ENCODE results near the gene TSR3.
A peak's percentile ranks its signal among the peaks of the same experiment; 100 is the strongest.

The TSR3 gene

DNA sequence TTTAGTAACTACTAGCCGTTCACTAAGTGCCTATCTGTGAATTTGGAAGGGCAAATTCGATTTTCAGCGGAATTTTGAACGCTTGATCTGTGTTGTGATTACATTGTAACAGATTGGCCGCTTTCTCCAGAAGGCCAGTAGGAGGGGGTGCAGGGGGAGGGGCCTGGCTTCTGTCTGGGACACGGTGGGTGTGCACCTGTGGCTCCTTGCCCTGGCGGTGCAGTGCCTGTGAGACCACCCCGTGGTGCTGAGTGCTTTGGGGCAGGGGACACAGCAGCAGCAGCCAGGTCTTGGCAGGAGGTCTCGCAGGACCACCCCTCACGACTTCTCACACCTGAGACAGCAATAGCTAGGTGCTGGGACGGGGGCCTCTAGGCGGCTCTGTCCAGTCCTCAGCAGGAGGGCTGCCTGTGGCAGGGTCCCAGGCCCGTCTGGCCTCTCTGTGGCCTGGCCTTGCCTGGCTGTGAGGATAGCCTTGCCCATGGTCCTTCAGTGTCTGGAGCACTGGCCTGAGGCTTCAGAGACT, 40.4 kb downstream of the TSR3 start:
- no peak for DNase-seq (ENCODE audit: low read depth)
- H3K4me3 ChIP-seq (ENCODE audit: low read length) = peak overlapping the region; percentile 90
- TF ChIP-seq, protein P1, sequence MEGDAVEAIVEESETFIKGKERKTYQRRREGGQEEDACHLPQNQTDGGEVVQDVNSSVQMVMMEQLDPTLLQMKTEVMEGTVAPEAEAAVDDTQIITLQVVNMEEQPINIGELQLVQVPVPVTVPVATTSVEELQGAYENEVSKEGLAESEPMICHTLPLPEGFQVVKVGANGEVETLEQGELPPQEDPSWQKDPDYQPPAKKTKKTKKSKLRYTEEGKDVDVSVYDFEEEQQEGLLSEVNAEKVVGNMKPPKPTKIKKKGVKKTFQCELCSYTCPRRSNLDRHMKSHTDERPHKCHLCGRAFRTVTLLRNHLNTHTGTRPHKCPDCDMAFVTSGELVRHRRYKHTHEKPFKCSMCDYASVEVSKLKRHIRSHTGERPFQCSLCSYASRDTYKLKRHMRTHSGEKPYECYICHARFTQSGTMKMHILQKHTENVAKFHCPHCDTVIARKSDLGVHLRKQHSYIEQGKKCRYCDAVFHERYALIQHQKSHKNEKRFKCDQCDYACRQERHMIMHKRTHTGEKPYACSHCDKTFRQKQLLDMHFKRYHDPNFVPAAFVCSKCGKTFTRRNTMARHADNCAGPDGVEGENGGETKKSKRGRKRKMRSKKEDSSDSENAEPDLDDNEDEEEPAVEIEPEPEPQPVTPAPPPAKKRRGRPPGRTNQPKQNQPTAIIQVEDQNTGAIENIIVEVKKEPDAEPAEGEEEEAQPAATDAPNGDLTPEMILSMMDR (conservative IDR thresholded peaks at IDR 0.05; ENCODE audit: low read depth, low read length) = no peak

DNA sequence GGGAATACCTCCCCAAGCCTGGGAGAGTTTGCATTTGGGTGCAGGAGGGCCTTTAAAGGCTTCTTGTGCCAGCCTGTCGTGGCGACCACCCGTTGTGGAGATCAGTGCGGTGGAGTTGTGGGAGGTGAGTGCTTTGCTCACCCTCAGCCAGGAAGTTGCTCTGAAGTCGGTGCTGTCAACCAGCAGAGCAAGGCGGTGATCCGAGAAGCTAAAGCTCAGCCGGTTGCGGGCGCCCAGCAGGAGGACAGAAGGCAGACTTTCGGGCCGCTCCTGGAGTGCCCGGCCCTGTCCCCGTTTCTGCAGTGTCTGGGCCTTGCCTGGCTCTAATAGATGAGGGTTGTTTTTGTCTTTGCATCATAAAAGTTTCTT, 40.9 kb downstream of the TSR3 start:
- H3K4me3 ChIP-seq (ENCODE audit: low read length) = peak overlapping the region; percentile 90
- DNase-seq (ENCODE audit: low read depth) = no peak
- TF ChIP-seq, protein P1 (conservative IDR thresholded peaks at IDR 0.05; ENCODE audit: low read depth, low read length) = no peak

DNA sequence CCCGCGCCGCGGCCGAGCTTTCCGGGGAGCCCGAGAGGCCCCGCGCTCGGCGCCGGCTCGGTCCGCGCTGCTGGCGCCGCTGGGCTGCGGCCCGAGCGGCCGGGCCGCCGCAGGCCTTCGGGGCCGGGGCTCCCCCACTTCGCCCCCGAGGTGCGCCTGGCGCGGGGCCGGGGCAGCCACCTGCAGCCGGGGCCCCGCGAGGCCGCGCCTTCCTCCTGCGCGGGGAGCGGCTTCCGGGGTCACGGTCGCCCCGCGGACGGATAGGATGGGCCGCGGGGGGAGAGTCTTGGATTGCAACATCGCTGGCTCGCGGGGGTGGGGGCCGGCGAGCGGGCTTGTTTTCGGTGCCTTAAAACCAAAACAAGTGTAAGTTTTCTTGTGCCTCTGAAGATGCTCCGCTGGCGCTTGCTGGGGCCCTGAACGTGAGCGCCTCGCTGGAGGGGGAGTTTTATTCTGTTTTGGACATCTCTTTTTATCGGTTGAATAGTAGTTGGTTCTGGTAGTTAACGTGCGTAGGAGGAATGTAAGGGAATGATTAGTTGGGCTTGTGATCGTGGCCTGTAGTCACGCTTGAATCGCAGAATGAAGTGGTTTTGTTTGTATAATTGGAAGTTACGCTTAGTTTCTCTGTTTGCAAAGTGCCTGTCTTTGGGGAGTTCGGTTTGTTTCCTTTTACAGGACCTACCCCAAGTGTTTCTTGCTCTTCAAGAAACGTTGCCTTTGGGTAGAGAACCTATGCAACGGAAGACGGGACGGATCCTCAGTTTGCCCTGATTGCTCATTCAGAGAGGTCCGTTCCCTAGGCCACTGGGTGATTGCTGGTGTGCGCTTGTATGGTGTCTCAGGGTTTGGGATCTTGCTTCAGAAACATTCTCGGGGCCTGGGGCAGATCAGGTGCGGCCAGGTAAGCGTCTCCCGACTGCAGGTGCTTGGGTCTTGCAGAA, 41.5 kb downstream of the TSR3 start:
- H3K4me3 ChIP-seq (ENCODE audit: low read length) = peak overlapping the region; percentile 90
- TF ChIP-seq, protein P1 (conservative IDR thresholded peaks at IDR 0.05; ENCODE audit: low read depth, low read length) = no peak
- no peak for DNase-seq (ENCODE audit: low read depth)

DNA sequence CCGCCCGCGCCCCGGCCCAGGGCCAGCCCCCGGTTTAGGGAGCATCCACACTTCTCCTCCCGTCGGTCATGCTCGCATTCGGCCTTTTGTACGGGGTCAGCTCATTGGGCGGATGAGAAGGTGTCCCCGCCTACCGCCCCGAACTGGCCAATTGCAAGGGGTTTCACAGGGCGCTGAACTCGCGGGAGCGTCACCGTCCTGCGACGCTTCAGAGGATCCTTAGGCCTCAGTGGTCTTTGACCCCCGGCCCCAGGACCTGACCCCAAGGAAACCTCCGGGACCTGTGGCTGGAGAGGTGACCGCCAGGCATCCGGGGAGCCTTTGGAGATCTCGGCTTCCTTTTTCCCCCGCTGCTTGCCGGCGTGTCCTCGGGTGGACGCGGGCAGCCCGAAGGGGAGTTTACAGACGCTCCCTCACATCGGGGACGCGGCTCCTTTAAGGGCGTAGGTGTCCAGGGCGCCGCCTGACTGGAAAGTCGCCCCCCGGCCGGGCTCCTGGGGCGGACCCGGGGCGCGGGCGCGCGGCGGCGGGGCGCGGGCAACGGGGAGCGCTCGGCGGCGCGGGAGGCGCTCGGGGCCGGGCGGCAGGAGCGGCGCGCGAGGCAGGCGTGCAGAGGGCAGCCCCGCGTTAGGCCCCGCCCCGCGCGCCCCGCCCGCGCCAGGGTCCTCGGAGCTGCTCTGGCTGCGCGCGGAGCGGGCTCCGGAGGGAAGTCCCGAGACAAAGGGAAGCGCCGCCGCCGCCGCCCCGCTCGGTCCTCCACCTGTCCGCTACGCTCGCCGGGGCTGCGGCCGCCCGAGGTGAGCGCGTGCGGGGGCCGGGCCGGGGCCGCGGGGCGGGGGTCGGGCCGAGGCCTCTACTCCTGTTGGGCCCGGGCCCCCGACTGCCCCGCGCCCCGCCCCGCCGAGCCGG, 42.4 kb downstream of the TSR3 start, which contains the start of gene UBE2I:
UBE2I (plus strand) TSS at position 660 of the 909 bp plus-strand sequence. CDS start 4,395 bp downstream, outside the sequence.
- DNase-seq (ENCODE audit: low read depth) = peak; percentile 90
- H3K4me3 ChIP-seq (ENCODE audit: low read length) = peak within 1 kb of the TSS; percentile 90
- TF ChIP-seq, protein P1 (conservative IDR thresholded peaks at IDR 0.05; ENCODE audit: low read depth, low read length) = no peak

DNA sequence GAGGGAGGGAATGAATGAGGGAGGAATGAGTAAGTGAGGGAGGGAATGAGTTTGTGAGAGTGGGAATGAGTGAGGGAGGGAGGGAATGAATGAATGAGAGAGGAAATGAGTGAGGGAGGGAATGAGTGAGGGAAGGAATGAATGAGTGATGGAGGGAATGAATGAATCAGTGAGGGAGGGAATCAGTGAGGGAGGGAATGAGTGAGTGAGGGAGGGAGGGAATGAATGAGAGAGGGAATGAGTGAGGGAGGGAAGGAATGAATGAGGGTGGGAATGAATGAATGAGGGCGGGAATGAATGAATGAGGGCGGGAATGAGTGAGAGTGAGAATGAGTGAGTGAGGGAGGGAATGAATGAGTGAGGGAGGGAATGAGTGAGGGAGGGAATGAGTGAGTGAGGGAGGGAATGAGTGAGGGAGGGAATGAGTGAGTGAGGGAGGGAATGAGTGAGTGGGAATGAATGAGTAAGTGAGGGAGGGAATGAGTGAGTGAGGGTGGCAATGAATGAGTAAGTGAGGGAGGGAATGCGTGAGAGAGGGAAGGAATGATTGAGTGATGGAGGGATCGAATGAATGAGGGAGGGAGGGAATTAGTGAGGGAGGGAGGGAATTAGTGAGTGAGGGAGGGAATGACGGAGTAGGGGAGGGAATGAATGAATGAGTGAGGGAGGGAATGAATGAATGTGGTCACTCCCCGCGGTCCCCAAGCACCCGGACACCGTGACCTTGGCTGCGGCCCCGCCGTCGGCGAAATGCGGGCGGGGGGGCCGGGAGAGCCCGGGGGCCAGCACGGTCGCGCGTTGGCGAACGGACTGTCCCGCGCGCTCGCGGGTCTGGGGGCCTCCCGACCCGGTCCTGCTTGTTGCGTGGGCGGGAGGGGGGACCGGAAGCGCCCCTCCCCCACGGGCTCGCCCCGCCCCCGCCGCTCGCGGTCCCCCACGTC, 43.4 kb downstream of the TSR3 start:
- TF ChIP-seq, protein P1 (conservative IDR thresholded peaks at IDR 0.05; ENCODE audit: low read depth, low read length) = no peak
- H3K4me3 ChIP-seq (ENCODE audit: low read length) = peak overlapping the region; percentile 67
- no peak for DNase-seq (ENCODE audit: low read depth)

DNA sequence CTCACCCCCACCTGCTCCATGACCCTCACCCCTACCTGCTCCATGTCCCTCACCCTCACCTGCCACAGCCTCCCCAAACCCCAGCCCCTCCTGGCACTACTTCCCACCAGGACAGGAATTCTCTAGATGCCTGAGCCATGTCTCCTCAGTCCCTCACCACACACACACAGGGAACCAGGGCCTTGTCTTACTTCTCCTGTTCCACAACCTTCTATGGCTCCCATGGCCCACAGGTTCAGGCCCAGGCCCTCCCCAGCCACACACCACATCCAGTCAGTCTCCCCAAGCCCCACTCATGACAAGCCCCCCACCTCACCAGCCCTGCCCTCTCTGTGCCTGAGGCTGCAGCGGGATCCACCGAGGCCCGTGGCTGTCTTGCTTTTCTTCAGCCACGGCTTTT, 45.3 kb downstream of the TSR3 start:
- TF ChIP-seq, protein P1 (conservative IDR thresholded peaks at IDR 0.05; ENCODE audit: low read depth, low read length) = no peak
- DNase-seq (ENCODE audit: low read depth) = no peak
- no peak overlapping the region for H3K4me3 ChIP-seq (ENCODE audit: low read length)

Data from retinal pigment epithelial cell (primary cell).